ENCODE results near the gene TSPAN5. TPM values are rescaled to one million over a fixed set of nuclear protein-coding genes. Genes with fewer than 3 reads are reported as not detected.

Gene TSPAN5
- total RNA-seq, 1 donor from 2014 or later = 13.7 TPM

- no peaks in the 10 kb centered on the region for H3K36me3 ChIP-seq (ENCODE audit: control insufficient read depth, insufficient read depth, low read length)
- TF ChIP-seq CTCF (IDR thresholded peaks at IDR 0.05; ENCODE audit: insufficient read depth, low read length, severe bottlenecking) = no peak
- peak overlapping the region; percentile 60 for H3K4me3 ChIP-seq (ENCODE audit: low read depth, low read length)
- FAIRE-seq = no peak
- peak; percentile 18 for DNase-seq (ENCODE audit: low read depth)
- no peaks in the 10 kb centered on the region for H3K27me3 ChIP-seq (ENCODE audit: control insufficient read depth, insufficient read depth, low read length)
These were observed 738 bp upstream of the TSPAN5 start for GRCh38 chr4:98659106-98659592.

- DNase-seq (ENCODE audit: low read depth) (peak; percentile 78), FAIRE-seq (peak; percentile 72)
- no peak for TF ChIP-seq CTCF (IDR thresholded peaks at IDR 0.05; ENCODE audit: insufficient read depth, low read length, severe bottlenecking)
- no peaks in the 10 kb centered on the region for H3K36me3 ChIP-seq (ENCODE audit: control insufficient read depth, insufficient read depth, low read length)
- peak overlapping the region; percentile 60 for H3K4me3 ChIP-seq (ENCODE audit: low read depth, low read length)
- no peaks in the 10 kb centered on the region for H3K27me3 ChIP-seq (ENCODE audit: control insufficient read depth, insufficient read depth, low read length)
These were observed 702 bp downstream of the TSPAN5 start for GRCh38 chr4:98657531-98658286.

GRCh38 chr4:98656886-98657285 lies 1.5 kb downstream of the TSPAN5 start:
- H3K27me3 ChIP-seq (ENCODE audit: control insufficient read depth, insufficient read depth, low read length) = no peaks in the 10 kb centered on the region
- no peak for FAIRE-seq
- H3K4me3 ChIP-seq (ENCODE audit: low read depth, low read length) = peak overlapping the region; percentile 60
- H3K36me3 ChIP-seq (ENCODE audit: control insufficient read depth, insufficient read depth, low read length) = no peaks in the 10 kb centered on the region
- no peak for TF ChIP-seq CTCF (IDR thresholded peaks at IDR 0.05; ENCODE audit: insufficient read depth, low read length, severe bottlenecking)
- no peak for DNase-seq (ENCODE audit: low read depth)

GRCh38 chr4:98656443-98656842 lies 2.0 kb downstream of the TSPAN5 start:
- FAIRE-seq = no peak
- Histone ChIP-seq H3K27me3 (ENCODE audit: control insufficient read depth, insufficient read depth, low read length) (no peaks in the 10 kb centered on the region), H3K36me3 (ENCODE audit: control insufficient read depth, insufficient read depth, low read length) (no peaks in the 10 kb centered on the region), H3K4me3 (ENCODE audit: low read depth, low read length) (no peak overlapping the region)
- no peak for DNase-seq (ENCODE audit: low read depth)
- TF ChIP-seq CTCF (IDR thresholded peaks at IDR 0.05; ENCODE audit: insufficient read depth, low read length, severe bottlenecking) = no peak

GRCh38 chr4:98653890-98654867 lies 4.2 kb downstream of the TSPAN5 start:
- FAIRE-seq = no peak
- no peaks in the 10 kb centered on the region for H3K36me3 ChIP-seq (ENCODE audit: control insufficient read depth, insufficient read depth, low read length)
- no peaks in the 10 kb centered on the region for H3K27me3 ChIP-seq (ENCODE audit: control insufficient read depth, insufficient read depth, low read length)
- no peak for TF ChIP-seq CTCF (IDR thresholded peaks at IDR 0.05; ENCODE audit: insufficient read depth, low read length, severe bottlenecking)
- peak; percentile 88 for DNase-seq (ENCODE audit: low read depth)
- H3K4me3 ChIP-seq (ENCODE audit: low read depth, low read length) = no peak overlapping the region
